Neural crest cell (in vitro differentiated cells): ENCODE results near the gene PRPF40B. TPM values are rescaled to one million over a fixed set of nuclear protein-coding genes. Genes with fewer than 3 reads are reported as not detected.
A peak's percentile ranks its signal among the peaks of the same experiment; 100 is the strongest.

Experiments
- DNase-seq: peaks from one replicate; pipeline ENCODE4 v3.0.0; 2021; ENCODE audit warnings: low read depth, mixed read lengths, low spot score
- H3K27ac Mint-ChIP-seq: one replicate; pipeline ENCODE4 v1.8.0; 2021; ENCODE audit warnings: mild to moderate bottlenecking, mixed read lengths; ENCODE audit not compliant: unreplicated experiment
- H3K27me3 Mint-ChIP-seq: 2 replicates; pipeline ENCODE4 v1.8.0; 2021; ENCODE audit warnings: low read depth, mild to moderate bottlenecking, mixed read lengths
- H3K36me3 Mint-ChIP-seq: 2 replicates; pipeline ENCODE4 v1.8.0; 2021; ENCODE audit warnings: low read depth, mild to moderate bottlenecking, mixed read lengths
- H3K4me1 Mint-ChIP-seq: 2 replicates; pipeline ENCODE4 v1.8.0; 2021; ENCODE audit warnings: mixed read lengths
- H3K4me3 Mint-ChIP-seq: one replicate; pipeline ENCODE4 v1.8.0; 2021; ENCODE audit warnings: mild to moderate bottlenecking, mixed read lengths
- H3K9me3 Mint-ChIP-seq: 2 replicates; pipeline ENCODE4 v1.8.0; 2021; ENCODE audit warnings: mixed read lengths
- total RNA-seq: library from RNA; stranded (reverse); gene quantifications from 2 replicates; pipeline ENCODE4 v1.2.1, GENCODE V29; 2021
- TF ChIP-seq, protein P1 (sequence below): fragments of 200-600 bp; sonication (generic); conservative IDR thresholded peaks from 2 replicates; pipeline ENCODE4 v1.5.0; 2021; ENCODE audit warnings: antibody characterized with exemption, mild to moderate bottlenecking

The PRPF40B gene
- total RNA-seq, 1 donor from 2014 or later = 27.0 TPM

GRCh38 chr12:49684310-49684854 lies 61.0 kb downstream of the PRPF40B start:
- H3K27ac Mint-ChIP-seq = no peak overlapping the region
- TF ChIP-seq, protein P1, sequence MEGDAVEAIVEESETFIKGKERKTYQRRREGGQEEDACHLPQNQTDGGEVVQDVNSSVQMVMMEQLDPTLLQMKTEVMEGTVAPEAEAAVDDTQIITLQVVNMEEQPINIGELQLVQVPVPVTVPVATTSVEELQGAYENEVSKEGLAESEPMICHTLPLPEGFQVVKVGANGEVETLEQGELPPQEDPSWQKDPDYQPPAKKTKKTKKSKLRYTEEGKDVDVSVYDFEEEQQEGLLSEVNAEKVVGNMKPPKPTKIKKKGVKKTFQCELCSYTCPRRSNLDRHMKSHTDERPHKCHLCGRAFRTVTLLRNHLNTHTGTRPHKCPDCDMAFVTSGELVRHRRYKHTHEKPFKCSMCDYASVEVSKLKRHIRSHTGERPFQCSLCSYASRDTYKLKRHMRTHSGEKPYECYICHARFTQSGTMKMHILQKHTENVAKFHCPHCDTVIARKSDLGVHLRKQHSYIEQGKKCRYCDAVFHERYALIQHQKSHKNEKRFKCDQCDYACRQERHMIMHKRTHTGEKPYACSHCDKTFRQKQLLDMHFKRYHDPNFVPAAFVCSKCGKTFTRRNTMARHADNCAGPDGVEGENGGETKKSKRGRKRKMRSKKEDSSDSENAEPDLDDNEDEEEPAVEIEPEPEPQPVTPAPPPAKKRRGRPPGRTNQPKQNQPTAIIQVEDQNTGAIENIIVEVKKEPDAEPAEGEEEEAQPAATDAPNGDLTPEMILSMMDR = no peak
- H3K4me1 Mint-ChIP-seq = peaks cover 6% of the 10 kb centered on the region
- no peaks in the 10 kb centered on the region for H3K9me3 Mint-ChIP-seq
- DNase-seq = no peak
- H3K4me3 Mint-ChIP-seq = no peak overlapping the region
- no peaks in the 10 kb centered on the region for H3K27me3 Mint-ChIP-seq
- H3K36me3 Mint-ChIP-seq = no peaks in the 10 kb centered on the region

DNA sequence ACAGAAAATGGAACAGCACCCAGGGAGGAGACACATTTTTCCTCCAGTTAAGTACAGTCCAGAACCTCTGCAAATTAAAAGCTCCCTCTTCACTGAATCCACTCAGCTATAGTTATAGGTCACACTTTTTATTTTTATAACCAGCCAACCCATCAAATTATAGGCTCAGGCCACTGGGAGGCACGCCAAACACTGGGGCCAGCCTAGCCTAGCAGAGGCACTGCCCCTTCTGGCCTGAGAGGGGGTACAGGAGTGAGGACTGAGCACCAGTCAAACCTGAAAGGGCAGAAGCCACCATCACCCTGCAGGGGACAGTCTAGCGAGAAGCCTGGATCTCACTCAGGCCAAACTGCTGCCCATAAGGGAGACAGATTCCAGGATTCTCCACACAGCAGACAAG lies 64.6 kb downstream of the PRPF40B start:
- Mint-ChIP-seq H3K27me3 (no peaks in the 10 kb centered on the region), H3K4me1 (peaks cover 12% of the 10 kb centered on the region), H3K9me3 (no peaks in the 10 kb centered on the region), H3K36me3 (no peaks in the 10 kb centered on the region), H3K27ac (peak overlapping the region; percentile 48), H3K4me3 (no peak overlapping the region)
- DNase-seq = no peak
- TF ChIP-seq, protein P1 = no peak

DNA sequence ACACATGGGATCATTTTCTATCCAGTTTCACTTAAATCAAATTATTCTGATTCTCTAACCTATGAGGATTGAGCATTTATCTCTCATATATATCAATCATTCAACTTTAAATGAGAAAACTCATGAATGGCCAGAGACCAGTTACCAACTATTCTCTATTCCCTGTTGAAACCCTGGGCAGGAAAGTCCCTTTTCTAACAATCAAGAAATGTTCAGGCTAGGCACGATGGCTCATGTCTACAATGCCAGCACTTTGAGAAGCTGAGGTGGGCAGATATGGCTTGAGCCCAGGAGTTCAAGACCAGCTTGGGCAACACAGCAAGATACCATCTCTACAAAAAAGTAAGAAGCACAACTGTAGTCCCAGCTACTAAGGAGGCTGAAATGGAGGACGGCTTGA lies 65.9 kb downstream of the PRPF40B start:
- H3K36me3 Mint-ChIP-seq = no peaks in the 10 kb centered on the region
- no peaks in the 10 kb centered on the region for H3K9me3 Mint-ChIP-seq
- no peak for DNase-seq
- H3K27ac Mint-ChIP-seq = no peak overlapping the region
- TF ChIP-seq, protein P1 = no peak
- H3K4me1 Mint-ChIP-seq = peaks cover 15% of the 10 kb centered on the region
- no peaks in the 10 kb centered on the region for H3K27me3 Mint-ChIP-seq
- no peak overlapping the region for H3K4me3 Mint-ChIP-seq

DNA sequence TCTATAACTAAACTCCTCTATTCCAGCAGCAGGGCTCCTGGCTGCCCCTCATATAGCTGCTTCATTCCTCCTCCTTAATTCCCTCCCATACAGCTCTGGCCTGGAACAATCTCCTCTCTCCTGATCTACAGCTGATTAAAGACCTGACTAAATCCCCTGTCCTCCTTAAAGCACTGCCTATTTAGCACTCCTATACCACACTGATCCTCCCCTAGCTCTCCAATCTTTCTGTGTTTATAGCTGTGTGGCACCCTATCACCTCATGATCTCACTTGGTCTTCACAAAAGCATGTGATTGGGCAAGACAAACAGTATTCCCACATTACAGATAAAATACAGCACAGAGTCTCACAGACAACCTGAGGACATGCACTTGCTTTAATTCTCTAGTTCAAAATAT lies 66.4 kb downstream of the PRPF40B start:
- peaks cover 9% of the 10 kb centered on the region for H3K4me1 Mint-ChIP-seq
- TF ChIP-seq, protein P1 = no peak
- no peaks in the 10 kb centered on the region for H3K9me3 Mint-ChIP-seq
- no peak for DNase-seq
- H3K27me3 Mint-ChIP-seq = no peaks in the 10 kb centered on the region
- H3K4me3 Mint-ChIP-seq = no peak overlapping the region
- H3K27ac Mint-ChIP-seq = no peak overlapping the region
- H3K36me3 Mint-ChIP-seq = no peaks in the 10 kb centered on the region

GRCh38 chr12:49692851-49693250 lies 69.5 kb downstream of the PRPF40B start:
- DNase-seq = no peak
- Mint-ChIP-seq H3K27ac (peak overlapping the region; percentile 66), H3K9me3 (no peaks in the 10 kb centered on the region), H3K27me3 (no peaks in the 10 kb centered on the region), H3K4me1 (peaks cover 9% of the 10 kb centered on the region), H3K36me3 (no peaks in the 10 kb centered on the region), H3K4me3 (no peak overlapping the region)
- TF ChIP-seq, protein P1 = no peak
